GM18873 (cell line): ENCODE measurements around the gene BPIFB1.

Experiments used
- ATAC-seq: cut with Tn5 transposase; IDR thresholded peaks from one replicate; pipeline ENCODE4 v1.9.1; 2021; ENCODE audit warnings: mild to moderate bottlenecking, moderate library complexity, moderate number of reproducible peaks; ENCODE audit not compliant: unreplicated experiment, low FRiP score

BPIFB1 gene, protein sequence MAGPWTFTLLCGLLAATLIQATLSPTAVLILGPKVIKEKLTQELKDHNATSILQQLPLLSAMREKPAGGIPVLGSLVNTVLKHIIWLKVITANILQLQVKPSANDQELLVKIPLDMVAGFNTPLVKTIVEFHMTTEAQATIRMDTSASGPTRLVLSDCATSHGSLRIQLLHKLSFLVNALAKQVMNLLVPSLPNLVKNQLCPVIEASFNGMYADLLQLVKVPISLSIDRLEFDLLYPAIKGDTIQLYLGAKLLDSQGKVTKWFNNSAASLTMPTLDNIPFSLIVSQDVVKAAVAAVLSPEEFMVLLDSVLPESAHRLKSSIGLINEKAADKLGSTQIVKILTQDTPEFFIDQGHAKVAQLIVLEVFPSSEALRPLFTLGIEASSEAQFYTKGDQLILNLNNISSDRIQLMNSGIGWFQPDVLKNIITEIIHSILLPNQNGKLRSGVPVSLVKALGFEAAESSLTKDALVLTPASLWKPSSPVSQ

GRCh38 chr20:33282991-33283555 lies at the start of gene BPIFB1:
Gene BPIFB1, plus strand, starts transcription at chr20:33283214. Its CDS starts 2,860 bp downstream, at chr20:33286074.
- ATAC-seq: no peak

DNA sequence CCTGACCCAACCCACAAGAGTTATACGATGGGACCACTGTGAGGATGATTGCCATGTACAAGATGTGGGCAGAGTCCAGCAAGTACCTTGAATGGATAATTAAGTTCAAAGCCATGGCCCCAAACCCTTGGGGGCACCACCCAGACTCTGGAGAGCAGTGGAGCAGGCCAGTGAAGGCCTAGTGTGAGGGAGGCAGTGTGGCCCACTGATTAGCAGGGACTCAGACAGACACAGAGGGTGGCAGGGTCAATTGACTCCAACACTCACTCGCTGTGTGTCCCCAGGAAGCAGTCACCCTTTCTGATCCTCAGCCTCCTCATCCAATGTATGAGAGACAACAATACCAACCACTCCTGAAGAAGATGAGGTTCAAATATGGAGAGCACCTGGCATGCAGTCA lies 49.0 kb upstream of the BPIFB1 start:
- no peak for ATAC-seq

GRCh38 chr20:33235696-33236095 lies 47.3 kb upstream of the BPIFB1 start, which contains the start of gene BPIFA1:
Gene BPIFA1, plus strand, starts transcription at chr20:33235996. Its CDS starts 1,716 bp downstream, at chr20:33237712.
- ATAC-seq: no peak

- no peak for ATAC-seq
Measured at GRCh38 chr20:33236351-33236750, 46.7 kb upstream of the BPIFB1 start.

- no peak for ATAC-seq
Measured at GRCh38 chr20:33237989-33238388, 45.0 kb upstream of the BPIFB1 start.

- no peak for ATAC-seq
Measured at GRCh38 chr20:33239418-33239817, 43.6 kb upstream of the BPIFB1 start.

DNA sequence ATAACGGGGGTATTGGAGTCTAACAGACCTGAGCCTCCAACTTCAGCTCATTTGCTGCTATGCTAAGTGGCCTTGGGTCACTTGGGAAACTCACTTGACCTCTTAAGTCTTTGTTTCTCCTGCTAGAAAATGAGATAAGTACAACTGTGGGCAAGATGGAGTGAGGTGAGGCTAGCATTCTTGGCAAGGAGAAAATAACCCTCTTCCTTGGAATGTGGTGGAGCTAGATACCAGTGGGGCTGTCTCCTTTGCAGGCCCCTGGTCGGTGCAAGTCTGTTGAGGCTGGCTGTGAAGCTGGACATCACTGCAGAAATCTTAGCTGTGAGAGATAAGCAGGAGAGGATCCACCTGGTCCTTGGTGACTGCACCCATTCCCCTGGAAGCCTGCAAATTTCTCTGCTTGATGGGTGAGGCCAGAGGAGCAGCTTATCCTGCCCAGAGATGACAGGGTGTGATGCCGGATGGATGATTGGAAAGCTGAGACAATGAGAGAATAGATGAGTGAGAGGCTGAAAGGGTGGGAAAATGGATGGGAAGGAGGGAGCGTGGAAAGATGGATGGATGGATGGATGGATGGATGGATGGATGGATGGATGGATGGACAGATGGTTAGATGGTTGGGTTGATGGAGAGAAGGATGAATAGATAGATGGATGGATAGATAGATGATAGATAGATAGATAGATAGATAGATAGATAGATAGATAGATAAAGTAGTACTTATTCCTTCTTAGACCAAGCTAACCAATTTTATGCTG lies 42.9 kb upstream of the BPIFB1 start:
- ATAC-seq: no peak

- no peak for ATAC-seq
Measured at GRCh38 chr20:33240923-33241322, 42.1 kb upstream of the BPIFB1 start.

- no peak for ATAC-seq
Measured at GRCh38 chr20:33242319-33243100, 40.5 kb upstream of the BPIFB1 start.

DNA sequence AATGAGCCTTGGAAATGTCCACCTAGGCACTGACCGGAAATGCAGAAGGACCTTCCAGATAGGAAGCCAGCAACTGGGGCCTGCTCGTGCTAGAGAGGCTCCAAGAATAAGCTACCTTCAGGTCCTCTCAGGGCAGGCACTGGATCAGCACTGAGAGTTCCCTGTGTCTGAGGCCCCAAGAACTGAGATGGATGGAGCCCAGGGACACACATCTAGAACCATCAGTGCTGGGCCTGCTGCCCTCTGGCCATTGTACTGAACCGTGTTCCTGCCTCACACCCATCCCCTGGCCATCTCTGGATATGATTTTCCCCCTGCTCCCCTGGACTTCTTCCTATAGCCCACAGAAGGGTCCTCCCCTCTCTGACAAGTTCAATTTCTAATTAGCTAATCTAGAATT lies 36.9 kb upstream of the BPIFB1 start:
- no peak for ATAC-seq

DNA sequence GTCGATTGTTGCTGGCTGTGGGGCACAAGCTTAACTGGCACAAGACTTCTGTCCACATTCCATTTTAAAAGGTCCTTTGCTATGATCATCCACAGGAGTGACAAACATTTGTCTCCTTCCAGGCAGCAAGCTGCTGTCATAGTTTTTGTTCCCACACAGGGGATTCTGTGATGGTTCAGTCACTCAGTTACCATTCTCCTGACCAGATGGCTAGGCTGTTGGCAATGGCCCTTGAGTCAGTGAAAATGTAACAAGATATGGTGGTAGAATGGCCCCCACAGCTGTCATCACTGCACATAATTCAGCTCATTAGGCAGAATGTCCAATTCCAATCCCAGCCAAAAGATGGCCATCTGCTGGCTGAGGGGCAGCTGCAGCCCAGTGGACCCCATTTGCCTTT lies 33.6 kb upstream of the BPIFB1 start:
- no peak for ATAC-seq

GRCh38 chr20:33250666-33251065 lies 32.3 kb upstream of the BPIFB1 start:
- ATAC-seq: no peak

GRCh38 chr20:33251496-33251895 lies 31.5 kb upstream of the BPIFB1 start:
- no peak for ATAC-seq

- ATAC-seq: no peak
Measured at GRCh38 chr20:33252460-33252859, 30.6 kb upstream of the BPIFB1 start.

DNA sequence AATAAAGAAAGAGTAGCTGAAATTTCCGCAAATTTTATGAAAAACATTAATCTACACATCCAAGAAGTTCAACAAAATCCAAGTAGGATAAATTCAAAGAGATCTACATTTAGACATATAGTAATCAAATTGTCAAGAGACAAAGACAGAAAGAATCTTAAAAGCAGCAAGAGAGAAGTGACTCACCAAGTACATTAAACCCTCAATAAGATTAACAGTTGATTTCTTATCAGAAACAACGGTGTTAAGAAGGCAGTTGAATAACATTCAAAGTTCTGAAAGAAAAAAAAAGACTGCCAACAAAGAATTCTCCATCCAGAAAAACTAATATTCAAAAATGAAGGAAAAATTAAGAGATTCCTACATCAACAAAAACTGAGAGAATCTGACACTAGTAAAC lies 28.0 kb upstream of the BPIFB1 start:
- ATAC-seq: no peak

DNA sequence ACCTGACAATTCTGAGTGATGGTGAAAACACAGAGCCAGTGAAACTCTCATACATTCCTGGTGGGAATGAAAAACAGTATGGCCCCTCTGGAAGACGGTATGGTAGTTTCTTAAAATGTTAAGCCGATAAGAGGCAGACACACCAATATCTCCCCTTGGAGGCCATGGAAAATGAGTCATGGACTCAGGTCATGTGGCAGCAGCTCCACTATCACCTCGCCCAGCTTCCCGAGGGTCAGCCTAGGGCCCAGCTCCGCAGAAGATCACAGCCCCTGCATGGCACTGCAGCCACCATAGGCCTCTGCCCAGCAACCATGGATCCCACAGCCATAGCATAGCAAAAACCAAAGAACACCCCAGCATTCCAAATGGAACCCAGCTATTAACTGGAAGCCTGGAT lies 25.8 kb upstream of the BPIFB1 start:
- no peak for ATAC-seq

DNA sequence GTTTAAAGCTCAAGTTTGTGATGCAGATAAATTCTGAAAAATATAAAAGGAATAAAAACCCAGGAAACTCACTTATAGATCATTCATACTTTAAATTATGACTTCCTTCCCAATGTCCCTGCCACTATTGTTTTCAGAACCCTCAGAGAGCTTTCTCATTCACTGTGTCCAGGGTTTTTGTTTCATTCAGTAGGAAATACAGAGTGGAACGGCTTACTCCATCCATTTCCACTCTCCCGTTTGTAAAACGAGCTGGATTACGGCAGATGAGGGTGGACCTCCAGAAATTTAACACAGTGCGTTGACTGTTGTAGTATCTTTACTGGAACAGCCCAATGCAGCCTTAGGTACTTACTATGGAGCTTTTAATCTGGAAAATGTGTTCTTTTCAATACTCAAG lies 23.6 kb upstream of the BPIFB1 start:
- ATAC-seq: no peak

GRCh38 chr20:33261465-33261864 lies 21.5 kb upstream of the BPIFB1 start:
- ATAC-seq: no peak

GRCh38 chr20:33262658-33263065 lies 20.4 kb upstream of the BPIFB1 start:
- ATAC-seq: no peak

- no peak for ATAC-seq
Measured at GRCh38 chr20:33263784-33264183, 19.2 kb upstream of the BPIFB1 start.
